ENCODE measurements around the gene SS18L1. TPM values are rescaled to one million over a fixed set of nuclear protein-coding genes. Genes with fewer than 3 reads are reported as not detected.

Gene SS18L1
- total RNA-seq, 1 experiment from 2014 or later, result 34.1 TPM

- TF ChIP-seq, protein P1, sequence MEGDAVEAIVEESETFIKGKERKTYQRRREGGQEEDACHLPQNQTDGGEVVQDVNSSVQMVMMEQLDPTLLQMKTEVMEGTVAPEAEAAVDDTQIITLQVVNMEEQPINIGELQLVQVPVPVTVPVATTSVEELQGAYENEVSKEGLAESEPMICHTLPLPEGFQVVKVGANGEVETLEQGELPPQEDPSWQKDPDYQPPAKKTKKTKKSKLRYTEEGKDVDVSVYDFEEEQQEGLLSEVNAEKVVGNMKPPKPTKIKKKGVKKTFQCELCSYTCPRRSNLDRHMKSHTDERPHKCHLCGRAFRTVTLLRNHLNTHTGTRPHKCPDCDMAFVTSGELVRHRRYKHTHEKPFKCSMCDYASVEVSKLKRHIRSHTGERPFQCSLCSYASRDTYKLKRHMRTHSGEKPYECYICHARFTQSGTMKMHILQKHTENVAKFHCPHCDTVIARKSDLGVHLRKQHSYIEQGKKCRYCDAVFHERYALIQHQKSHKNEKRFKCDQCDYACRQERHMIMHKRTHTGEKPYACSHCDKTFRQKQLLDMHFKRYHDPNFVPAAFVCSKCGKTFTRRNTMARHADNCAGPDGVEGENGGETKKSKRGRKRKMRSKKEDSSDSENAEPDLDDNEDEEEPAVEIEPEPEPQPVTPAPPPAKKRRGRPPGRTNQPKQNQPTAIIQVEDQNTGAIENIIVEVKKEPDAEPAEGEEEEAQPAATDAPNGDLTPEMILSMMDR (IDR thresholded peaks at IDR 0.05), result no peak
- peak; percentile 71; the same call in 1 of the 2 replicates for TF ChIP-seq RELA (CRISPR knock-in tag; IDR thresholded peaks at IDR 0.05; ENCODE audit: borderline replicate concordance)
- TF ChIP-seq, protein P2, sequence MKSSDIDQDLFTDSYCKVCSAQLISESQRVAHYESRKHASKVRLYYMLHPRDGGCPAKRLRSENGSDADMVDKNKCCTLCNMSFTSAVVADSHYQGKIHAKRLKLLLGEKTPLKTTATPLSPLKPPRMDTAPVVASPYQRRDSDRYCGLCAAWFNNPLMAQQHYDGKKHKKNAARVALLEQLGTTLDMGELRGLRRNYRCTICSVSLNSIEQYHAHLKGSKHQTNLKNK (CRISPR knock-in tag; IDR thresholded peaks at IDR 0.05), result no peak
- TF ChIP-seq MLX (CRISPR knock-in tag; IDR thresholded peaks at IDR 0.05), result no peak
- peak; percentile 59; the same call in 1 of the 2 replicates for TF ChIP-seq E2F1 (CRISPR knock-in tag; IDR thresholded peaks at IDR 0.05)
- TF ChIP-seq HMGXB4 (CRISPR knock-in tag; IDR thresholded peaks at IDR 0.05), result peak; percentile 71
- TF ChIP-seq ATF3 (CRISPR knock-in tag; conservative IDR thresholded peaks at IDR 0.05), result no peak
- TF ChIP-seq ZNF232 (CRISPR knock-in tag; IDR thresholded peaks at IDR 0.05), result peak; percentile 75; the same call in 1 of the 2 replicates
Measured at GRCh38 chr20:62182469-62183425, 39.2 kb downstream of the SS18L1 start, which contains the start of gene MTG2 (continued).

GRCh38 chr20:62183426-62184142 is 40.0 kb downstream of the SS18L1 start:
- DNase-seq (ENCODE audit: low spot score) (no peak), ATAC-seq (no peak)
- Mint-ChIP-seq H3K27ac (peak overlapping the region; percentile 92), H3K27me3 (ENCODE audit: low read depth) (no peaks in the 10 kb centered on the region; the same call in 1 of the 2 replicates), H3K9me3 (no peaks in the 10 kb centered on the region), H3K36me3 (peaks cover 4% of the 10 kb centered on the region), H3K4me1 (peaks cover 16% of the 10 kb centered on the region), H3K4me3 (peak overlapping the region; percentile 90)
- TF ChIP-seq GABPB1 (CRISPR knock-in tag; IDR thresholded peaks at IDR 0.05) (no peak), PRRX2 (CRISPR knock-in tag; IDR thresholded peaks at IDR 0.05) (no peak), USF1 (CRISPR knock-in tag; IDR thresholded peaks at IDR 0.05) (no peak)
- ChIA-PET CTCF (no interaction called here), POLR2A (no interaction called here)

- ChIA-PET POLR2A (no interaction called here), CTCF (no interaction called here)
- Mint-ChIP-seq H3K4me1 (peaks cover 16% of the 10 kb centered on the region), H3K27me3 (ENCODE audit: low read depth) (no peaks in the 10 kb centered on the region; the same call in 1 of the 2 replicates), H3K27ac (no peak overlapping the region), H3K4me3 (no peak overlapping the region), H3K9me3 (no peaks in the 10 kb centered on the region), H3K36me3 (no peaks in the 10 kb centered on the region)
- ATAC-seq (no peak), DNase-seq (ENCODE audit: low spot score) (no peak)
- no peak for TF ChIP-seq JAZF1 (CRISPR knock-in tag; IDR thresholded peaks at IDR 0.05)
- TF ChIP-seq SP1 (CRISPR knock-in tag; conservative IDR thresholded peaks at IDR 0.05), result no peak
- TF ChIP-seq PRRX2 (CRISPR knock-in tag; IDR thresholded peaks at IDR 0.05), result no peak
- TF ChIP-seq PREB (CRISPR knock-in tag; IDR thresholded peaks at IDR 0.05; ENCODE audit: borderline replicate concordance), result no peak
- no peak for TF ChIP-seq ZNF396 (CRISPR knock-in tag; IDR thresholded peaks at IDR 0.05; ENCODE audit: borderline replicate concordance)
- no peak for TF ChIP-seq ZNF138 (CRISPR knock-in tag; conservative IDR thresholded peaks at IDR 0.05)
- no peak for TF ChIP-seq E2F4 (CRISPR knock-in tag; IDR thresholded peaks at IDR 0.05; ENCODE audit: borderline replicate concordance, low read depth)
- TF ChIP-seq NFATC4 (CRISPR knock-in tag; IDR thresholded peaks at IDR 0.05), result no peak
Measured at GRCh38 chr20:62186096-62186426, 42.5 kb downstream of the SS18L1 start.

Measured in WTC11 (cell line).